GM18502 (cell line): ENCODE data around the gene FRMD3.

Source experiments
- ATAC-seq: cut with Tn5 transposase; IDR thresholded peaks from one replicate; pipeline ENCODE4 v1.9.1; 2021; ENCODE audit warnings: mild to moderate bottlenecking; ENCODE audit not compliant: unreplicated experiment, poor library complexity

The FRMD3 gene

GRCh38 chr9:83257937-83258891, 280.0 kb downstream of the FRMD3 start:
- ATAC-seq = no peak

GRCh38 chr9:83247732-83248131, 290.5 kb downstream of the FRMD3 start:
- peak; percentile 86 for ATAC-seq

- no peak for ATAC-seq
Observed at GRCh38 chr9:83245979-83246659, 292.1 kb downstream of the FRMD3 start.

- no peak for ATAC-seq
Observed at GRCh38 chr9:83242066-83242465, 296.1 kb downstream of the FRMD3 start.

- ATAC-seq = no peak
Observed at GRCh38 chr9:83240671-83241070, 297.5 kb downstream of the FRMD3 start.

GRCh38 chr9:83239747-83240146, 298.5 kb downstream of the FRMD3 start:
- no peak for ATAC-seq

GRCh38 chr9:83238871-83239640, 299.1 kb downstream of the FRMD3 start:
- no peak for ATAC-seq

GRCh38 chr9:83236029-83236696, 302.0 kb downstream of the FRMD3 start:
- no peak for ATAC-seq

- no peak for ATAC-seq
Observed at GRCh38 chr9:83235526-83235925, 302.7 kb downstream of the FRMD3 start.

GRCh38 chr9:83234541-83234940, 303.7 kb downstream of the FRMD3 start:
- no peak for ATAC-seq

GRCh38 chr9:83233647-83234046, 304.6 kb downstream of the FRMD3 start:
- ATAC-seq = no peak

GRCh38 chr9:83231039-83231438, 307.2 kb downstream of the FRMD3 start:
- peak; percentile 87 for ATAC-seq

GRCh38 chr9:83220730-83221129, 317.5 kb downstream of the FRMD3 start:
- ATAC-seq = peak; percentile 99

GRCh38 chr9:83219924-83220438, 318.2 kb downstream of the FRMD3 start:
- no peak for ATAC-seq

GRCh38 chr9:83219154-83219923, 318.9 kb downstream of the FRMD3 start:
- ATAC-seq = no peak

GRCh38 chr9:83218411-83219090, 319.6 kb downstream of the FRMD3 start:
- ATAC-seq = no peak

GRCh38 chr9:83209188-83209731, 328.9 kb downstream of the FRMD3 start:
- no peak for ATAC-seq

GRCh38 chr9:83208065-83208850, 329.9 kb downstream of the FRMD3 start:
- no peak for ATAC-seq
